SHP77 treated with DMSO at 0.1 percent for 48 hours (cell line): Measurements from ENCODE around the gene TTLL3.
"Not testable (repeated sequence)": the region's sequence is repeated elsewhere in the genome, so short reads cannot be mapped to it uniquely, and the experiment has no call there.

ENCODE experiments used
- DNase-seq: peaks from one replicate; lab custom pipeline; 2025; lab: John Stamatoyannopoulos, UW

The TTLL3 gene

GRCh38 chr3:9866639-9867038, 56.6 kb downstream of the TTLL3 start:
- no peak for DNase-seq

- DNase-seq: no peak
Observed at GRCh38 chr3:9867106-9867505, 57.0 kb downstream of the TTLL3 start.

- DNase-seq: no peak
Observed at GRCh38 chr3:9869955-9870354, 59.9 kb downstream of the TTLL3 start.

- DNase-seq: no peak
Observed at GRCh38 chr3:9870978-9871377, 60.9 kb downstream of the TTLL3 start.

- DNase-seq: not testable (repeated sequence)
Observed at GRCh38 chr3:9872067-9872466, 62.0 kb downstream of the TTLL3 start.

- peak; percentile 53 for DNase-seq
Observed at GRCh38 chr3:9875448-9875847, 65.4 kb downstream of the TTLL3 start.

- not testable (repeated sequence) for DNase-seq
Observed at GRCh38 chr3:9876255-9876654, 66.2 kb downstream of the TTLL3 start.

- DNase-seq: no peak
Observed at GRCh38 chr3:9876991-9877390, 66.9 kb downstream of the TTLL3 start.

- no peak for DNase-seq
Observed at GRCh38 chr3:9878700-9879099, 68.6 kb downstream of the TTLL3 start.

- DNase-seq: no peak
Observed at GRCh38 chr3:9879830-9880549, 69.9 kb downstream of the TTLL3 start, which contains the start of gene CIDEC. CIDEC (minus strand) TSS chr3:9880253; CDS start chr3:9878486, 1,767 bp downstream.

GRCh38 chr3:9881441-9881840, 71.4 kb downstream of the TTLL3 start:
- DNase-seq: peak; percentile 25

- no peak for DNase-seq
Observed at GRCh38 chr3:9883706-9884554, 73.9 kb downstream of the TTLL3 start.

GRCh38 chr3:9884555-9885165, 74.6 kb downstream of the TTLL3 start:
- DNase-seq: no peak
